Osteoblast (primary cell): ENCODE results near the gene ITPA. TPM values are rescaled to one million over a fixed set of nuclear protein-coding genes. Genes with fewer than 3 reads are reported as not detected.

Experiments used
- DNase-seq: peaks from one replicate; pipeline ENCODE4 v3.0.0; 2011; ENCODE audit warnings: low spot score, mixed read lengths; ENCODE audit not compliant: insufficient read length; ENCODE audit errors: missing footprints
- H2AFZ ChIP-seq: 2 replicates; pipeline ENCODE4 v1.6.0; 2011; ENCODE audit warnings: mild to moderate bottlenecking, low read length
- H3K27ac ChIP-seq: 2 replicates; pipeline ENCODE4 v1.5.1; 2011; ENCODE audit warnings: mild to moderate bottlenecking, low read depth, low read length, moderate library complexity
- H3K27me3 ChIP-seq: 2 replicates; pipeline ENCODE4 v1.6.0; 2012; ENCODE audit warnings: mild to moderate bottlenecking, control low read depth, inconsistent platforms, low read length, moderate library complexity; ENCODE audit not compliant: insufficient read depth
- H3K36me3 ChIP-seq: 2 replicates; pipeline ENCODE4 v1.5.1; 2011; ENCODE audit warnings: mild to moderate bottlenecking, low read length, control low read depth, moderate library complexity; ENCODE audit not compliant: insufficient read depth
- H3K4me1 ChIP-seq: 2 replicates; pipeline ENCODE4 v1.5.1; 2011; ENCODE audit warnings: mild to moderate bottlenecking, low read length, control low read depth, moderate library complexity; ENCODE audit not compliant: insufficient read depth
- H3K4me2 ChIP-seq: 2 replicates; pipeline ENCODE4 v1.6.0; 2011; ENCODE audit warnings: mild to moderate bottlenecking, low read length; ENCODE audit not compliant: insufficient read depth
- H3K4me3 ChIP-seq: fragments of 200-600 bp; sonication (generic); 3 replicates; pipeline ENCODE4 v1.5.1; 2012; ENCODE audit warnings: mild to moderate bottlenecking, low read length, inconsistent platforms; ENCODE audit not compliant: insufficient read depth
- H3K79me2 ChIP-seq: 2 replicates; pipeline ENCODE4 v1.6.0; 2012; ENCODE audit warnings: mild to moderate bottlenecking, low read length, control low read depth, inconsistent platforms; ENCODE audit not compliant: insufficient read depth
- H3K9me3 ChIP-seq: 2 replicates; pipeline ENCODE4 v1.5.1; 2011; ENCODE audit warnings: low read depth, low read length, control low read depth
- H4K20me1 ChIP-seq: 2 replicates; pipeline ENCODE4 v1.6.0; 2012; ENCODE audit warnings: mild to moderate bottlenecking, low read length, control low read depth; ENCODE audit not compliant: insufficient read depth
- CTCF ChIP-seq: IDR thresholded peaks from 2 replicates; pipeline ENCODE4 v1.5.1; 2011; ENCODE audit warnings: mild to moderate bottlenecking, low read depth, low read length, moderate library complexity; ENCODE audit errors: extremely low read depth
- total RNA-seq: library from RNA; depleted of rRNA; stranded (reverse); fragments of >200 nt; gene quantifications from 2 replicates; pipeline ENCODE4 v1.2.3, GENCODE V29; 2012

ITPA gene
- total RNA-seq, 1 donor, result 34.0 TPM

- Histone ChIP-seq H3K27ac (no peak overlapping the region), H3K36me3 (no peaks in the 10 kb centered on the region), H2AFZ (no peak overlapping the region)
These were observed 41.0 kb upstream of the ITPA start for GRCh38 chr20:3168079-3168828.

GRCh38 chr20:3168829-3169590, 40.3 kb upstream of the ITPA start:
- no peaks in the 10 kb centered on the region for H3K79me2 ChIP-seq
- H3K4me1 ChIP-seq, result peaks cover 2% of the 10 kb centered on the region
- no peak overlapping the region for H3K4me2 ChIP-seq
- H3K9me3 ChIP-seq, result no peaks in the 10 kb centered on the region
- H3K36me3 ChIP-seq, result no peaks in the 10 kb centered on the region
- no peak overlapping the region for H2AFZ ChIP-seq
- H4K20me1 ChIP-seq, result no peaks in the 10 kb centered on the region
- peak; percentile 90 for DNase-seq
- H3K27ac ChIP-seq, result no peak overlapping the region
- TF ChIP-seq CTCF, result no peak
- H3K27me3 ChIP-seq, result peaks cover 10% of the 10 kb centered on the region
- no peak overlapping the region for H3K4me3 ChIP-seq

More at GRCh38 chr20:3168079-3168828, 41.0 kb upstream of the ITPA start:
- Histone ChIP-seq H3K4me2 (no peak overlapping the region), H3K4me1 (no peaks in the 10 kb centered on the region), H4K20me1 (no peaks in the 10 kb centered on the region), H3K4me3 (no peak overlapping the region), H3K27me3 (peaks cover 10% of the 10 kb centered on the region), H3K9me3 (no peaks in the 10 kb centered on the region), H3K79me2 (no peaks in the 10 kb centered on the region)
- TF ChIP-seq CTCF, result no peak
- DNase-seq, result peak; percentile 84

GRCh38 chr20:3171391-3172125, 37.7 kb upstream of the ITPA start:
- TF ChIP-seq CTCF, result no peak
- H3K27me3 ChIP-seq, result peaks cover 10% of the 10 kb centered on the region
- peaks cover 6% of the 10 kb centered on the region for H3K4me1 ChIP-seq
- no peaks in the 10 kb centered on the region for H3K36me3 ChIP-seq
- no peak overlapping the region for H3K4me3 ChIP-seq
- no peak overlapping the region for H2AFZ ChIP-seq
- no peaks in the 10 kb centered on the region for H3K79me2 ChIP-seq
- H3K9me3 ChIP-seq, result no peaks in the 10 kb centered on the region
- no peak for DNase-seq
- no peak overlapping the region for H3K27ac ChIP-seq
- no peaks in the 10 kb centered on the region for H4K20me1 ChIP-seq
- H3K4me2 ChIP-seq, result no peak overlapping the region
